Peyer's patch (tissue), 4 donors: ENCODE measurements around the gene HCFC1. TPM values are rescaled to one million over a fixed set of nuclear protein-coding genes. Genes with fewer than 3 reads are reported as not detected.
A peak's percentile ranks its signal among the peaks of the same experiment; 100 is the strongest.

ENCODE experiments used
- DNase-seq, 3 donors: peaks; one replicate each; pipeline ENCODE4 v3.0.0-alpha.2; 2017 to 2019
- H3K27ac ChIP-seq, 4 donors: fragments of 200-600 bp; sonication (generic); one replicate each; pipeline ENCODE4 v1.5.1; 2016 to 2019
- H3K27me3 ChIP-seq, 2 donors: fragments of 200-600 bp; sonication (generic); one replicate each; pipeline ENCODE4 v1.5.1; 2019
- H3K36me3 ChIP-seq, 3 donors: fragments of 200-600 bp; sonication (generic); one replicate each; pipeline ENCODE4 v1.5.1; 2016 to 2019
- H3K4me1 ChIP-seq, 4 donors: fragments of 200-600 bp; sonication (generic); one replicate each; pipeline ENCODE4 v1.5.1; 2016 to 2019
- H3K4me3 ChIP-seq, 4 donors: fragments of 200-600 bp; sonication (generic); 1 replicate in 3 of 4; 2 replicates in 1 of 4; pipeline ENCODE4 v1.5.1; 2016 to 2019; ENCODE audit warnings: mild to moderate bottlenecking in 1 of 4
- H3K9me3 ChIP-seq, 4 donors: fragments of 200-600 bp; sonication (generic); one replicate each; pipeline ENCODE4 v1.5.1; 2016 to 2019; ENCODE audit warnings: mild to moderate bottlenecking in 1 of 4
- POLR2A ChIP-seq, 2 donors: fragments of 450-650 bp; IDR thresholded peaks; one replicate each; pipeline ENCODE4 v1.5.1; 2017; ENCODE audit warnings: antibody characterized with exemption in 2 of 2, mild to moderate bottlenecking in 2 of 2, moderate library complexity in 2 of 2
- total RNA-seq, 4 donors: library from RNA; depleted of rRNA; stranded (reverse); fragments of >200 nt; gene quantifications; one replicate each; pipeline ENCODE4 v1.1.0, GENCODE V29; 2016
- TF ChIP-seq, protein P1 (sequence below), 6 experiments: fragments of 450-650 bp in 4 of 6; fragments of 200-600 bp in 2 of 6; sonication (generic) in 1 of 6; IDR thresholded peaks; one replicate each; pipeline ENCODE4 v1.5.1; 2017 to 2019; ENCODE audit warnings: antibody characterized with exemption in 6 of 6, mild to moderate bottlenecking in 3 of 6, moderate library complexity in 1 of 6

Gene HCFC1
- total RNA-seq, 4 donors from 2014 or later = 44.1 to 70.6 (median 55.6) TPM

GRCh38 chrX:153931151-153931550 lies 40.5 kb downstream of the HCFC1 start:
- DNase-seq = no peak
- no peak overlapping the region for H3K4me3 ChIP-seq
- H3K4me1 ChIP-seq = peaks cover 0 to 37% (median 11%) of the 10 kb centered on the region in 4 donors
- H3K36me3 ChIP-seq = peaks cover 0 to 21% (median 0%) of the 10 kb centered on the region in 3 donors
- no peaks in the 10 kb centered on the region for H3K27me3 ChIP-seq
- H3K9me3 ChIP-seq = no peaks in the 10 kb centered on the region
- TF ChIP-seq, protein P1, sequence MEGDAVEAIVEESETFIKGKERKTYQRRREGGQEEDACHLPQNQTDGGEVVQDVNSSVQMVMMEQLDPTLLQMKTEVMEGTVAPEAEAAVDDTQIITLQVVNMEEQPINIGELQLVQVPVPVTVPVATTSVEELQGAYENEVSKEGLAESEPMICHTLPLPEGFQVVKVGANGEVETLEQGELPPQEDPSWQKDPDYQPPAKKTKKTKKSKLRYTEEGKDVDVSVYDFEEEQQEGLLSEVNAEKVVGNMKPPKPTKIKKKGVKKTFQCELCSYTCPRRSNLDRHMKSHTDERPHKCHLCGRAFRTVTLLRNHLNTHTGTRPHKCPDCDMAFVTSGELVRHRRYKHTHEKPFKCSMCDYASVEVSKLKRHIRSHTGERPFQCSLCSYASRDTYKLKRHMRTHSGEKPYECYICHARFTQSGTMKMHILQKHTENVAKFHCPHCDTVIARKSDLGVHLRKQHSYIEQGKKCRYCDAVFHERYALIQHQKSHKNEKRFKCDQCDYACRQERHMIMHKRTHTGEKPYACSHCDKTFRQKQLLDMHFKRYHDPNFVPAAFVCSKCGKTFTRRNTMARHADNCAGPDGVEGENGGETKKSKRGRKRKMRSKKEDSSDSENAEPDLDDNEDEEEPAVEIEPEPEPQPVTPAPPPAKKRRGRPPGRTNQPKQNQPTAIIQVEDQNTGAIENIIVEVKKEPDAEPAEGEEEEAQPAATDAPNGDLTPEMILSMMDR (IDR thresholded peaks at IDR 0.05) = no peak
- TF ChIP-seq POLR2A (IDR thresholded peaks at IDR 0.05) = no peak
- H3K27ac ChIP-seq = no peak overlapping the region

DNA sequence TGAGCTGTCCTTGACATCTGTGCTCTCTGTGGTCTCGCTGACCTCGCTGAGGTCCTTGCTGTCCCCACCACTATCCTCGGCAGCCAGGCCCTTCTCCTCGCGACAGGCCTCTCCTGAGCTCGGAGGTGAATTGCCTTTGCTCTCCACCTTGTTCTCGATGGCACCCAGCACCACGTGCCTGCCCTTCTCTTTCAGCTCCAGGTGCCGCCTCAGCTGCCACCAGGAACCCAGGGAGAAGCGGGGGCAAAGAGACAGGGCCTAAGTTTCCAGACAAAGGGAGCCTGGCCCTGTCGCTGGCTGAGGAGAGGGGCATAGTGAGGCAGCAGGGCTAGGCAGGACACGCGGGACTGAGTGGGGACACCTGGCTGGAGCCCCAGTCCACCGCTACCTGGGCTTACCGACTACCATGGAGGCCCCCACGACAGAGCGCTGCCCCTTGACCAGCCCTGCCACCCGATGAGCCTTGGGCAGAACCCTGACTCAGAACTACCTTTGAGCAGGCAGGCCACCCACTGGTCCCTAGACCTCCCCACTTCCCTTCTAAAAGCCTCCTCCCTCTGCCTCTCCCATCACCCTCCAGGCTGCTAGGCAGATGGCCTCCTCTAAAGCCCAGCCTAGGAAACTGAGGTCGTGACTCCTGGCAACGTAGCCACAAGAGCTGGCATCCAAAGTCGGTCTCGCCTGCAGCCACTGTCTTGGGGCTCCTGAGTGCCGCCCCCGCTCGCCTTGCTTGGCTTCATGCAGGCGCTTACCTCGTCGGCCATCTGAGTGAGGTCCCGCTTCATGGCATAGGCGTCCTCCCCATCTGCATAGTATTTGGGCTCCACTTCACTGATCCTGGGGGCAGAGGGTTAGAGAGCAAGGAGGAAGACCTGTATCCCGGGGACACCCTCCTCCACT lies 41.4 kb downstream of the HCFC1 start:
- Histone ChIP-seq H3K36me3 (peaks cover 0 to 21% (median 0%) of the 10 kb centered on the region in 3 donors), H3K27ac (no peak overlapping the region), H3K27me3 (no peaks in the 10 kb centered on the region), H3K9me3 (no peaks in the 10 kb centered on the region), H3K4me1 (peaks cover 0 to 32% (median 12%) of the 10 kb centered on the region in 4 donors), H3K4me3 (no peak overlapping the region)
- TF ChIP-seq, protein P1 (IDR thresholded peaks at IDR 0.05) = no peak
- no peak for TF ChIP-seq POLR2A (IDR thresholded peaks at IDR 0.05)
- no peak for DNase-seq

DNA sequence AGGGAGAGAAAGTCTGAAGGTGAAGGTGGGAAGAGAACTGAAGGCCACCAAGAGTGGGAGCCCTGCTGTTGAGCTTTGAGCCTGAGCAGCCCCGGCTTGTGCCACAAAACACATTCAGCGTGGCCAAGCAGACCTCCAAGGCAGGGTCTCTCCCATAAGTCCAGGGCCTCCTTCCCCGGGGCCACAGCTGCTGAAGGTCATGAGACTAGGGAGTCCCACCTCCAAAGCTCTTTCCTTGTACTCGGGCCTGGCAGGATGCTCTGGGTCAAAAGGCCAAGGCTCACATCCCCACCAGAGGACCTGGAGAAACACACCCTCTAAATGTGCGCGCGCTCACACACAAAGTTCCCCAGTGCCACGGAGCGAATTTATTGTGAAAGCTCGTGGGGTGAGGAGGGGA lies 42.0 kb downstream of the HCFC1 start:
- H3K4me3 ChIP-seq = no peak overlapping the region
- no peaks in the 10 kb centered on the region for H3K27me3 ChIP-seq
- TF ChIP-seq, protein P1 (IDR thresholded peaks at IDR 0.05) = no peak
- TF ChIP-seq POLR2A (IDR thresholded peaks at IDR 0.05) = no peak
- H3K4me1 ChIP-seq = peaks cover 0 to 31% (median 12%) of the 10 kb centered on the region in 4 donors
- no peaks in the 10 kb centered on the region for H3K9me3 ChIP-seq
- DNase-seq = no peak
- H3K27ac ChIP-seq = peak overlapping the region in 3 of 4 donors; percentile 66 to 96 (median 95)
- H3K36me3 ChIP-seq = peaks cover 0 to 21% (median 0%) of the 10 kb centered on the region in 3 donors

GRCh38 chrX:153928846-153929245 lies 42.8 kb downstream of the HCFC1 start:
- no peak for DNase-seq
- Histone ChIP-seq H3K27me3 (no peaks in the 10 kb centered on the region), H3K4me1 (peaks cover 0 to 27% (median 12%) of the 10 kb centered on the region in 4 donors), H3K4me3 (peak overlapping the region in 2 of 4 donors; percentile 30 to 63), H3K27ac (peak overlapping the region; percentile 66 to 96 (median 83)), H3K9me3 (no peaks in the 10 kb centered on the region), H3K36me3 (peaks cover 0 to 21% (median 0%) of the 10 kb centered on the region in 3 donors)
- TF ChIP-seq, protein P1 (IDR thresholded peaks at IDR 0.05) = no peak
- TF ChIP-seq POLR2A (IDR thresholded peaks at IDR 0.05) = no peak

- peaks cover 0 to 21% (median 0%) of the 10 kb centered on the region in 3 donors for H3K36me3 ChIP-seq
- H3K27ac ChIP-seq = peak overlapping the region; percentile 95 to 99 (median 97)
- H3K27me3 ChIP-seq = no peaks in the 10 kb centered on the region
- peak overlapping the region; percentile 61 to 67 (median 63) for H3K4me3 ChIP-seq
- peak; percentile 93 to 98 (median 95) for DNase-seq
- TF ChIP-seq, protein P1 (IDR thresholded peaks at IDR 0.05) = peak in 3 of 6 experiments; percentile 8 to 24 (median 9)
- peak; percentile 51 to 86 for TF ChIP-seq POLR2A (IDR thresholded peaks at IDR 0.05)
- H3K4me1 ChIP-seq = peaks cover 0 to 26% (median 12%) of the 10 kb centered on the region in 4 donors
- no peaks in the 10 kb centered on the region for H3K9me3 ChIP-seq
Measured at GRCh38 chrX:153927922-153928760, 43.5 kb downstream of the HCFC1 start.
